Activated CD4-positive, alpha-beta T cell treated with anti-CD3 and anti-CD28 coated beads, Interleukin-2, amount 50 U/mL, for 16 hours (primary cell): Measurements from ENCODE around the gene MCOLN2.

Experiments used
- DNase-seq: peaks from one replicate; pipeline ENCODE4 v3.0.0-alpha.2; 2020

MCOLN2 gene

DNA sequence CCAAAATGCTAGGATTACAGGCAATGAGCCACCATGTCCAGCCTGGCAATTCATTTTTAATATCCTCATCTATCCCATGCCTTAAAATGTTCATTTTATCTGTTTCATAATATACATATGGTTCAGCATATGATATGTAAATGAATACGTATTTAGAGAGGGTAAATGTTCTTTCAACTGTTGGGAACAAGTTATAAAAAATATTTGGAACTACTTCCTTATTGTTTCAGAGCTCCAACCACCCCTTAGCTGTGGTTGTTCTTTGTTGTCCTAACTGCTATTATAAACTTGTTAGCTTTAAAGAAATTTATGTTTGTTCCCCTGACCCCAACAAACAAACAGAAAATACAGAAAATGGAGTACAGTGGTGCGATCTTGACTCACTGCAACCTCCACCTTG, 14.5 kb downstream of the MCOLN2 start:
- DNase-seq: no peak

DNA sequence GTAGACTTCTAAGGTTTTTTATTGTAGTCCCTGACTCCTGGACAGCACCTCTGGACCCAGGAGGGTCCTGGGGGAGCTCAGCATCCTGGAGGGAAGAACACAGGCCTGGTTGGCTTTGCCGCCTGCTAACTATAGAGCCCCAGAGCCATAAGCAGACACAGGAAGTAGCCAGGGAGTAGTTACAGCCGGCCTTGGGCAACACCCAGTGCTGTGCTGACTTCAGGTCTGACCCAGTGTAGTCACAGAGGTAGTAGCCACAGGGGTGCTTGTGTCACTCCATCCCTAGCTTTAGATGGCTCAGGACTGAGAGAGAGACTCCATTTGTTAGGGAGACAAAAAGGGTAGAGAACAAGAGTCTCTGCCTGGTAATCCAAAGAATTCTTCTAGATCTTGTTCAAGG, 21.9 kb downstream of the MCOLN2 start:
- DNase-seq: no peak

DNA sequence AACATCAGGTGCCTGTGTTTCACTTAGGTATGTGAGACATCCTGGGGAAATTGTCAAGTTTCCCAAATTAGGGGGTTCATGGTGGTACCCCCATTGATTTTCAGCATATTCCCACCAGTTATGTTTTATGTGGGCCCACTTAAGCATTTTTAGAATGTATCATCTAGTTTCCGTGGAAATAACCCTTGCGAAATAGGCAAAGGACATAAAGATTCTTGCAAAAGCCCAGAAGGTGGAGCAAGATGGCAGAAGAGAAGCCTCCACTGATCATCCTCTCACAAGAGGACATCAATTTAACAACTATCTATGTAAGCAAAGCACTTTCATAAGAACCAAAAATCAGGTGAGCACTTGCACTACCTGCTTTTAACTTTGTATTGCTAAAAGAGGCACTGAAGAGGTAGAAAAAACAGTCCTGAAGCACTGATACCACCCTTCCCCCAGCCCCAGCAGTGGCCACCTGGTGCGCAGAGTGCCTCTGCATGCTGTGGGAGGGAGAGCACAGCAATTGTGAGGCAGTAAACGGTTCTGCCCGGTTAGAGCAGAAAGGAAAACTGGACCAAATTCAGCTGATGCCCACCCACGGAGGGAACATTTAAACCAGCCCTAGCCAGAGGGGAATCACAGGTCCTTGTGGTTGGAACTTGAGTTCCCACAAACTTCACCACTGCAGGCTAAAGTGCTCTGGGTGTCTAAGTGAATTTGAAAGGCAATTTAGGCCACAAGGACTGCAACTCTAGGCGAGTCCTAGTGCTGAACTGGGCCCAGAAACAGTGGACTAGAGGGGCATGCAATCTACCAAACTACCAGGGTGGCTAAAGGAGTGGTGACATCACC, 23.2 kb downstream of the MCOLN2 start:
- DNase-seq: no peak

DNA sequence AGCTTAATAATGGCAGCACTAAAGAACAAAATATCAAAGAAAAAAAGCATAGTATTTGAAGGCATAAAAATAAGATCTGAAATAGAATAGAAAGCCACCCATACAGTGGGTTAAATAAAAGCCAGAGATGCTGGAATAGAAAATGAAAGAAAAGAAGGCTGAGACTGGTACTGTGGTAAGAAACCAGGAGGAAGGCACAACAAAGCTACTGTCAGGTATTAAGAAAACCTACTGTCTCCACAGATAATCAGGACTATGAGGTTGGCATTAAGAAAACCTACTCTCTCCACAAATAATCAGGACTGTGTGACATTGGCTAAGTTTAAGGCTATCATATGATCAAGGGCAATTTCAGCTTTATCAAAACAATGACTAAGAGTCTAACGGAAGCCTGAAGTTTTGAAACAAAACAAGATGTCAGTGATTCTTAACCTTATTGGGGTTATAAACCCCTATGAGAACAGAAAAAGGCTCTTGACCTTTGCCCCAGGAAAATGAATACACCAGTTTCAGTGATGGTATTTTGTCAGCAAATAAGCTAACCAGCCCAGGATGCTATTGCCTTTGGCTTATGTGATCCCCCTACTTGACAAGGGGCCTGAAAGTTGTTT, 24.4 kb downstream of the MCOLN2 start:
- DNase-seq: peak; percentile 45

DNA sequence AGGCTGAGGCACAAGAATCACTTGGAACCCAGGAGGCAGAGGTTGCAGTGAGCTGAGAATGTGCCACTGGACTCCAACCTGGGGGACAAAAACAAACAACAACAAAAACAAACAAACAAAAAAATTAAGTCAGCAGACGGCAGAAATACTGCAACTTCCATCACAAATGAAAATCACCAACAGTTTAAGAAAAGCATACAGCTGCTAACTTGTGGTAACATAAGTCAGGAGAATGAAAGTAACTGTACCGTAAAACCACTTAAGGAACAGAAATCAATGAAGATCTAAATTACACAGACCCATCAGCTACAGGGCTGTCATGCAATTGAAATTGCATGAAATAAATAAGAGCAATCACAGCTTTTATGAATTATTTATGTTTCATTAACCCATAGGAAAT, 25.0 kb downstream of the MCOLN2 start:
- DNase-seq: no peak

DNA sequence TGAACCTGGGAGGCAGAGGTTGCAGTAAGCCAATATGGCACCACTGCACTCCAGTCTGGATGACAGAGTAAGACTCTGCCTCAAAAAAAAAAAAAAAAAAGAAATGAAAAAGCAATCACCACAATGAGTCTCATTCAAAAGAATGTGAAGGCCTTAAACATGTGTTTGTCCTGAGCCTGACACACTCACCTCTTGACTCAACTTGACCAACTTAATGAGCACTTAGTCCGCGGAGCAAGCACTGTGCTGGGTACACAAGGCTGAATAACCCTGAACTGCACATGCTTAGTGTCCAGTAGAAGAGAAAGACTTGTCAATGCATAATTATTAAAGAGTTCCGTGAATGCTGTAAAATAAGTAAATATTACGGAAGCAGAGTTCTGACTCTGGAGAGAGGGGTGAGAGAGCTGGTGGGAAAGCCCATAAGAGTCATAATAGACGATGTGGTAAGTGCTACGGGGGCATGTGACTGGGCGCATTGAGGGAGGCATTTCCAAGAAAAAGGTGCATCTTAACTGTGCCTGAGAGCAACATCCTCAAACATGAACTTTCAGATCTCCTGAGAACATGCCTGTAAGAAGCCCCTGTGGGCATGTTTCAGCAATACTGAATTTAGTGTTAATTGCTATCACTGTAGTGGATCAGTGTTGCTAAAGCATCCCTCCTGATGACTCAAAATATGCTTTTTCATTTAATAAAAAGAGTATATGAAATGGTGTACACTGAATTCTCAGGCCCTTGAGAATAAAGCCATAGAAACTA, 27.2 kb downstream of the MCOLN2 start:
- peak; percentile 92 for DNase-seq

GRCh38 chr1:84968865-84969264, 28.0 kb downstream of the MCOLN2 start:
- no peak for DNase-seq

DNA sequence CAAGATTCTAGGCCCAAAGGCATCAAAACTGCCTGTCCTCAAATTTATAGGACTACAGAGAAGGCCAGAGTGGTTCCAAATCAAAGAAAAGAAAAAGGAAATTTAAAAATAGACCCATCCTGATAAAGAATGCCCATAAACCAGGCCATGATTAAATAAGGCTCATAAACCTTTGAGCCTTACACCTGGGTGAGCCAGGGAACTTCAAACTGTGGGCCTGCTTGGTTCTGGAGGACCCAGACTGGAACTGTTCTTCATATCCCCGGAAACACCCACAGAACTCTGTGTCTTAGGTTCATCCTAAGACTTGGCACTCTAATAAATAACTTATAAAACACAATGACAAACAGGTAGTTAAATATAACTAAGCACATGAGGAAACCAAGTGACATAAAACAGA, 28.8 kb downstream of the MCOLN2 start:
- no peak for DNase-seq

- no peak for DNase-seq
Observed at GRCh38 chr1:84967666-84968065, 29.2 kb downstream of the MCOLN2 start.

DNA sequence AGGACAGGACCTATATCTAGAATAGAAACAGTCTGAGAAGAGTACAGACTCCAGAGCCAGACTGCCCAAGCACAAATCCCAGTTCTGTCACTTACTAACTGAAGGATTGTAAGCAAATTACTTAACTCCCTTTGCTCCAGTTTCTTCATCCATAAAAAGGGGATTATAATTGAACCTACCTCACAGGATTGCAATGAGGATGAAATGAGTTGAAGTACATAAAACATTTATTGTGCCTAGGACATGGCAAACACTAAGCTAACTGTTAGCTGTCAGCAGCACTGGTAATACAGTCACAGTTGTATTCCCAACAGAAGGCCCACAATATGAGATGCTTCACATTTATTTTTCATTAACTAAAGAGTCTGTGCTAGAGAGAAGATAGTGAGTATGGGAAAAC, 33.9 kb downstream of the MCOLN2 start:
- DNase-seq: no peak

DNA sequence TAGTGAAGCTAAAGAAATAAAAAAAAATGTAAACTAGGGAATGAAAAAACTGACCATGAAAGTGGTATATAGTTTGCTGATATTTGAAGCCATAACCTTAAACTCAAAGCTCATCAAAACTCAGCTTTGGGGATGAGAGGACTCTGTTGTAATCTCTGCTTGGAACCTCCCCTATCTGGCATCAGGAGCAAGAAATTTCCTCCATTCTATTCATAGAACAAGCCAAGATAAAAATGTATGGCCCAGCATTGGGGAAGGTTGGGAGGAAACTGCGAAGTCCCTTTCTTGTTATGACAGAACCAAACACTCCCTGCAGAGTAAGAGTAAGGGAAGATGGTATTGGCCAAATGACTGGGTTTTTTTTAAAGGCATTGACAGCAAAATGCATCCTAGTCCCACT, 35.6 kb downstream of the MCOLN2 start:
- no peak for DNase-seq

- no peak for DNase-seq
Observed at GRCh38 chr1:84960371-84960770, 36.5 kb downstream of the MCOLN2 start.

DNA sequence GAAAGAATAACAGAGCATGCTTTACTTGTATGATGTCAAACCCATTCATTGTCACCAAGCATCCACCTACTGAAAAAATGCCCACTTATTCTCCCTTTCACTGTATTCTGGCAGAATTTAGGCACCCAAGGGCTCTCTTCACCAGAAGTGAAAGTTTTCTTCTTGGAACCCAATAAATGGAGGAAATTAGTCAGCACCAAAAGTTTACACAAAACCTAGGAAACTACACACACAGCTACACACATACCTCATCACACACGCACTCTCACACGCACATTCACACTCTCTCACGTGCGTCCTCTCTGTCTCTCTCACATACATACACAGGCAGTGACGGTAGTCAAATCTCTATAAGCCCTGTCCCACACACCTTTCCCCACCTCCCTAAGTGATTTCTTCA, 37.6 kb downstream of the MCOLN2 start:
- peak; percentile 90 for DNase-seq

DNA sequence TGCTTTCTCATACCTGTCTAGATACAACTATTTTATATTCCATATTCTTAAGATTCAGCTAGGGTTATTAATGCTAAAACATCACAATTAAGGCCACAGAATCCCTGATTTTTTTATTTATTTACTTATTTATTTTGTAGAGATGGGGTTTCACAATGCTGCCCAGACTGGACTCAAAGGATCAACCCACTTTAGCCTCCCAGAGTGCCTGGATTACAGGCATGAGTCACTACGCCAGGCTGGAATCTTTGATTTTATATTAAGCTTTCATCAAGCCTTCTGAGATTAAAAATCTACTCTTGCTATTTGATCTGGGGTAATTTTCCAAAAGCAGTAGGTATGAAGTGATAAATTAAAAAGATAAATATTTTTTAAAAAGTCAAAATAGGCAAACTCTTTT, 38.9 kb downstream of the MCOLN2 start:
- no peak for DNase-seq

DNA sequence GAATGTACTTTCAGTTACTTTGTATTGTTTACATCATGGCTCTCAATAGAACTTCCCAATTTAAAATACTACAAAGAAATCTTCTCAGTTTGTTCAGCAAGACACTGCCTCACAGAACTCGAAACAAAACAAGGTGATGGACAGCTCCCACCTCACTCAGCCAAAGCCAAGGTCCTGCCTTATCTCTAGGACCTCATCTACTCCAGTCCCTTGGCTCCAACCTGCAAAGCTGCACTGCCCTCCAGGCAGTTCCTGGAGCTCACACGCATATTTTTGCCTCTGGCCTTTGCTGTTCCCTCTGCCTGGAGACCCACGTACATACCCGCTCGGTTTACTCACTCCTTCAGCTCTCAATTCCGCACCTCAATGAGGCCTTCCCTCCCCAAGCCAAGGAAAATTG, 40.3 kb downstream of the MCOLN2 start:
- DNase-seq: no peak

DNA sequence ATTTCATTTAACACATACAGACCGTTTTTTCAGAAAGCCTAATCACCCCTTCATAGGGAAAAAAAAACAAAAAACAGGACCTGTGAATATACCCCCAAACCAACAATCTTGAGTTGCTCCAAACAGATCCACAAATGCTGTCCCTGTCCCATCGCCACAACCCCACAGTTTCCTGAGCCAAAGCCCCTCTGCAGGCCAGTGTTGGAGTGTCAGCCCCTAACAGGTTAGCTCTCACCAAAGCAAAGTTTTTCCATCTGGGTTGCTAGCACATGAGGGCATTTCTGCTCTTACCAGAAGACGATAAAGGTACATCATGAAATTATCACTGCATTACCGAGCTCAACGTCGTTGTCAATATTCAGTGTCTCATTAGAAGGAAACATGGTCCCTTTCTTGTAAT, 40.8 kb downstream of the MCOLN2 start:
- DNase-seq: no peak

DNA sequence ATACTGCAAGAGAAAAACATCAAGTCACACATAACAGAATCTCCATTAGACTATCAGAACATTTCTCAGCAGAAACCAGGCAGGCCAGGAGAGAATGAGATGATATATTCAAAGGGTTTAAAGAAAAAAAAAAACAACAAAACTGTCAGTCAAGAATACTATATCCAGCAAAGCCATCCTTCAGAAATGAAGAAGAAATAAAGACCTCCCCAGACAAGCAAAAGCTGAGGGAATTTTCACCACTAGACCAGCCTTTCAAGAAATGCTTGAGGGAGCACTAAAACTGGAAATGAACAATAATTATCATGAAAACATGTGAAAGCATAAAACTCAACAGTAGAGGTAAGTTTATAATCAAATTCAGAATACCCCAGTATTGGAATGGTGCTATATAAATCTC, 47.2 kb downstream of the MCOLN2 start:
- no peak for DNase-seq

GRCh38 chr1:84947536-84948410, 49.1 kb downstream of the MCOLN2 start:
- DNase-seq: no peak

DNA sequence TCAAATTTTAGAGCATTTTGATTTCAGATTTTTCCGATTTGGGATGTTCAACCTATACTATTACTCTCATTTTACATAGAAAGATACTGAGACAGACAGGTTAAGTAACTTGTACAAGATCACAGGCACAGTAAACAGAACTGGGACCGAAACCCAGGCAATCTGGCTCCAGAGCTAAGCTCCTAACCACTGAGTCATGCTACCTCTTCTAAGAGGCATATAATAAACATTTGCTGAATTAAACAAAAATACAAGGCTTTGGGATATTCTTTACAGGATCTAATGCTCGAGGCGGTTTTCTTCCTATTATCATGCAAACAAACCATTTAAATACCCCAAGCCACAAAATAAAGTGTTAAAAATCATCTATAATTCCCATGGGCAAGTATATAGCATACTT, 50.3 kb downstream of the MCOLN2 start:
- DNase-seq: no peak

DNA sequence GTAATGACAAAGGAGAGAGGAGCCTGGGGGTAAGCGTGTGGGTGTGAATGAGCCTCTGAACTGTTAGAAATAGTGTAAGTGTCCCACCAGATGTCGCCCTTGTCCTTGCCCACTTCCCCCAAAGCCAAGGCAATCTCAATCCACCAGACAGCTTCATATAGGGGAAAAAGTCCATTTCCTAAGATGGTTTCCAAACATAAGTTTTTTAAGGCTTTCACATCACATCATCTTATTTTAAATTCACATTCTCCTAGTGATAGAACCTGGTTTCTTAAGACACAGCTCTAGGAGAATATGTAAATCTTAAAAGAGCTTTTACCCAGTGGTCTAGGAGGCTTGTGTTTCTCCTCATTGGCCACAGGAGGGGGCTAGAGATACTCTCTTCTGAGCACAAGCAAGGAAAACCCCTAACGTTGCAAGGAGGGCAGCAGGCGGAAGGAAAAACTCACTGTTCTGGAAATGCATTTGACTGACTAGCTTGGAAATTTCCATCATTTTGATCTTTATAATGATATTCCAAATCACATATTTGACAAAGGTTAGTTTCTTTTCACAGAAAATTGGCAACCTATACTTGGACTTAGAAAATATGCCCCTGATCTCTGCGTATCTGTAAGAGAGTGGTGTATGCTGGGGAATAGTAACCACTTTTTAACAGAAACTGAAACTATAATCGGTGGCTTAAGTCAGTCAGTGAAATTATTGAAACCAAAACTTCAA, 52.0 kb downstream of the MCOLN2 start:
- peak; percentile 90 for DNase-seq

- no peak for DNase-seq
Observed at GRCh38 chr1:84941843-84942242, 55.1 kb downstream of the MCOLN2 start.

DNA sequence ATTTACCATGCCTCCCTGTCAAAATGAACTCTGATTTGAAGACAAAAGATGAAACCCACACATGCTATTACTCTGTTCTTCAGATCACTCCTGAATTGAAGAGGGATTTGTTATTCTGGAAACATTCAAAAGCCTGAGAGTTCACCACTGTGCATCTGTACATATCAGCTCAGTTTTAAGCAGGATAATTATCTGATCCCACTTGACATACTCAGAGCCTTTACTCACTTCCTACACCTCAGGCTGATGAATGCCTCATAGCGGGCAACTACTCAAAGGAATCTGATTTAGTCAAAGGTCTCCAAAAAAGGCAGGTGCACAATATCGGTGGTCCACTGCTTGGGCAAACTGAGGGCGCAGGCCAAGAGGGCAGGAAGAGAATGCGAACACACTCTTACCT, 56.4 kb downstream of the MCOLN2 start:
- DNase-seq: no peak
